CD4-positive, alpha-beta T cell (primary cell): ENCODE data around the gene RELT. TPM values are rescaled to one million over a fixed set of nuclear protein-coding genes. Genes with fewer than 3 reads are reported as not detected.

ENCODE experiments used
- ATAC-seq: fragments of 200-7000 bp; cut with Tn5 transposase; one replicate; pipeline ENCODE4 v1.10.0; 2022; ENCODE audit warnings: mild to moderate bottlenecking; ENCODE audit not compliant: poor library complexity
- CTCF ChIA-PET: fragments of 350-600 bp; sonication (Branson Sonifier 250); formaldehyde crosslinking; loops from one replicate; lab custom pipeline; 2021; ENCODE audit warnings: antibody characterized with exemption, inconsistent platforms; lab: Charles Lee
- POLR2A ChIA-PET: fragments of 350-600 bp; sonication (Branson Sonifier 250); formaldehyde crosslinking; loops from one replicate; lab custom pipeline; 2021; ENCODE audit warnings: antibody characterized with exemption, inconsistent platforms; lab: Charles Lee
- DNase-seq, 14 experiments: peaks; one replicate each; pipeline ENCODE4 v3.0.0-alpha.2; 2013 to 2020; ENCODE audit warnings: mixed read lengths in 2 of 14
- H3K27ac ChIP-seq, 2 donors: one replicate each; pipeline versions ENCODE4 v1.5.1 to v1.7.0; 2013; ENCODE audit warnings: low read length in 2 of 2, low read depth in 1 of 2, mild to moderate bottlenecking in 1 of 2
- H3K27me3 ChIP-seq, 2 experiments: 1 replicate in 1 of 2; 2 replicates in 1 of 2; pipeline versions ENCODE4 v1.6.1 to v1.7.0; 2013; ENCODE audit warnings: low read length in 2 of 2, control low read depth in 1 of 2, mild to moderate bottlenecking in 1 of 2, moderate library complexity in 1 of 2; ENCODE audit not compliant: insufficient read depth in 2 of 2, control insufficient read depth in 1 of 2
- H3K36me3 ChIP-seq: one replicate; pipeline ENCODE4 v1.6.1; 2013; ENCODE audit warnings: low read length, control low read depth; ENCODE audit not compliant: insufficient read depth
- H3K4me1 ChIP-seq: one replicate; pipeline ENCODE4 v1.6.1; 2013; ENCODE audit warnings: low read length, control low read depth; ENCODE audit not compliant: insufficient read depth
- H3K4me3 ChIP-seq: one replicate; pipeline ENCODE4 v1.5.1; 2013; ENCODE audit warnings: mild to moderate bottlenecking, low read length, moderate library complexity
- H3K9me3 ChIP-seq, 2 experiments: 1 replicate in 1 of 2; 2 replicates in 1 of 2; pipeline versions ENCODE4 v1.6.1 to v1.7.0; 2013; ENCODE audit warnings: low read length in 2 of 2, mild to moderate bottlenecking in 2 of 2, control low read depth in 1 of 2, moderate library complexity in 1 of 2; ENCODE audit not compliant: control insufficient read depth in 1 of 2, insufficient read depth in 1 of 2
- H3K27ac Mint-ChIP-seq: one replicate; pipeline ENCODE4 v1.8.0; 2020; ENCODE audit warnings: mixed read lengths
- H3K27me3 Mint-ChIP-seq: one replicate; pipeline ENCODE4 v1.8.0; 2021; ENCODE audit warnings: mixed read lengths
- H3K36me3 Mint-ChIP-seq: one replicate; pipeline ENCODE4 v1.8.0; 2021; ENCODE audit warnings: low read depth, mixed read lengths
- H3K4me1 Mint-ChIP-seq: one replicate; pipeline ENCODE4 v1.8.0; 2021; ENCODE audit warnings: low read depth, mixed read lengths
- H3K4me3 Mint-ChIP-seq: one replicate; pipeline ENCODE4 v1.8.0; 2020; ENCODE audit warnings: mild to moderate bottlenecking, mixed read lengths
- H3K9me3 Mint-ChIP-seq: one replicate; pipeline ENCODE4 v1.8.0; 2020; ENCODE audit warnings: mixed read lengths
- intact Hi-C, 2 experiments: fragments of 100-400 bp; cut with DNase I in 1 of 2; cut with micrococcal nuclease in 1 of 2; formaldehyde crosslinking; loops; one replicate each; pipeline versions ENCODE4 v1.15.1 to v1.9.0; 2023 to 2025; cut with DNase I, micrococcal nuclease
- total RNA-seq, 174 experiments: library from RNA in 2 of 174; stranded (reverse) in 2 of 174; gene quantifications; one replicate each; pipeline ENCODE4 v1.2.3 and lab custom pipeline; 2021 to 2026
- TF ChIP-seq, protein P1 (sequence below): fragments of 200-600 bp; IDR thresholded peaks from one replicate; pipeline ENCODE4 v1.8.0; 2022; ENCODE audit warnings: antibody characterized with exemption, mild to moderate bottlenecking

The RELT gene
- total RNA-seq, 2 experiments from 2014 or later, result 107 to 114 TPM

DNA sequence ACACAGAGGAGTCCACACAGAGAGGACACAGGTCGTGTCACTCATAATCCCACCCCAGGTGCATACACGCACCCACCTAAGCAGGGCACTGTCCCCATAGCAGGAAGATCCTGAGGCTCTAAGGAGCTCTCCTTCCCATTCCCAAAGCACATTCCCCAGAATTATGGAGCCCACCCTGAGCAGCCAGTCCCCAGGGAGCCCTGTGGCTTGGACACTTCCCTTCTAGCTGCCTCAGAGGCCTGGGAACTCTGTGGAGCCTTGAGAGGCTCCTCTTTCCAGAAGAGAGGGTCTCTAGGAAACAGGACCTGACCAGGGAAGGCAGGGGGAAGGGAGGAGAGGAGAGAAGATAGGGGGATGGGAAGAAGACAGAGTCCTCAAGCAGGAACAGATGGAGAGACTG is 38.4 kb upstream of the RELT start:
- ATAC-seq, result no peak
- H3K36me3 Mint-ChIP-seq, result no peaks in the 10 kb centered on the region
- H3K27me3 Mint-ChIP-seq, result no peaks in the 10 kb centered on the region
- intact Hi-C loops, result loop anchor here (5.0 kb wide), 2 partner anchors 41 to 151 kb away; no protein-coding TSS in a partner anchor
- TF ChIP-seq, protein P1, sequence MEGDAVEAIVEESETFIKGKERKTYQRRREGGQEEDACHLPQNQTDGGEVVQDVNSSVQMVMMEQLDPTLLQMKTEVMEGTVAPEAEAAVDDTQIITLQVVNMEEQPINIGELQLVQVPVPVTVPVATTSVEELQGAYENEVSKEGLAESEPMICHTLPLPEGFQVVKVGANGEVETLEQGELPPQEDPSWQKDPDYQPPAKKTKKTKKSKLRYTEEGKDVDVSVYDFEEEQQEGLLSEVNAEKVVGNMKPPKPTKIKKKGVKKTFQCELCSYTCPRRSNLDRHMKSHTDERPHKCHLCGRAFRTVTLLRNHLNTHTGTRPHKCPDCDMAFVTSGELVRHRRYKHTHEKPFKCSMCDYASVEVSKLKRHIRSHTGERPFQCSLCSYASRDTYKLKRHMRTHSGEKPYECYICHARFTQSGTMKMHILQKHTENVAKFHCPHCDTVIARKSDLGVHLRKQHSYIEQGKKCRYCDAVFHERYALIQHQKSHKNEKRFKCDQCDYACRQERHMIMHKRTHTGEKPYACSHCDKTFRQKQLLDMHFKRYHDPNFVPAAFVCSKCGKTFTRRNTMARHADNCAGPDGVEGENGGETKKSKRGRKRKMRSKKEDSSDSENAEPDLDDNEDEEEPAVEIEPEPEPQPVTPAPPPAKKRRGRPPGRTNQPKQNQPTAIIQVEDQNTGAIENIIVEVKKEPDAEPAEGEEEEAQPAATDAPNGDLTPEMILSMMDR, result no peak
- H3K36me3 ChIP-seq, result no peaks in the 10 kb centered on the region
- no peak overlapping the region for H3K4me3 ChIP-seq
- H3K9me3 Mint-ChIP-seq, result no peaks in the 10 kb centered on the region
- ChIA-PET POLR2A (no interaction called here), CTCF (interaction anchor here (2.3 to 3.2 kb wide), 2 partner anchors 13 to 30 kb away, joined by 8 to 38 read pairs; partner anchors contain the start of gene ARHGEF17)
- no peak overlapping the region for H3K4me3 Mint-ChIP-seq
- no peak overlapping the region for H3K27ac ChIP-seq
- H3K4me1 Mint-ChIP-seq, result no peaks in the 10 kb centered on the region
- H3K9me3 ChIP-seq, result no peaks in the 10 kb centered on the region
- no peak for DNase-seq
- no peak overlapping the region for H3K27ac Mint-ChIP-seq
- no peaks in the 10 kb centered on the region for H3K27me3 ChIP-seq
- peaks cover 3% of the 10 kb centered on the region for H3K4me1 ChIP-seq

DNA sequence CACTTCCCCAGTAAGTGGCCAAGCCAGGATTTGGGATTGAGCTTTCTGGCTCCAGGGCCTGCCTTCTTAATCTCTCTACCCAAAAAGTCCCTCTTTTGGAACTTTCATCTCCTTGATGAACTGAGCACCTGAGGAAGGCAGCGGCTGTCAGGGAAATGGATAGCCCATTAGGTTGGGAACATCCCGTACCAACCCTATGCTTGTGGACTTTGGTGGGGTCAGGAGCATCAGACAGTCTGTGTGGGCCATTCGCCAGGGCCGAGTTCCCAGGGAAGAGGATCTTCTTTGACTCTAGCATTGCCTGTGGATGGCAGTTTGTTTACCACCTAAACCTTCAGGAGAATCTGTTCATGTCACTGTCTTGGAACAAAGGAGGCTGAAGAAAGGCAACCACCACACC is 37.9 kb upstream of the RELT start:
- H3K27ac ChIP-seq, result no peak overlapping the region
- intact Hi-C loops, result loop anchor here (5.0 kb wide), 2 partner anchors 41 to 151 kb away; no protein-coding TSS in a partner anchor
- no peak for ATAC-seq
- Mint-ChIP-seq H3K27me3 (no peaks in the 10 kb centered on the region), H3K9me3 (no peaks in the 10 kb centered on the region), H3K4me3 (no peak overlapping the region), H3K4me1 (no peaks in the 10 kb centered on the region), H3K27ac (no peak overlapping the region), H3K36me3 (no peaks in the 10 kb centered on the region)
- no peak for DNase-seq
- ChIA-PET CTCF (interaction anchor here (2.3 kb wide), 1 partner anchor 13 kb away, joined by 8 read pairs; no protein-coding TSS in a partner anchor), POLR2A (no interaction called here)
- H3K4me1 ChIP-seq, result peaks cover 3% of the 10 kb centered on the region
- H3K9me3 ChIP-seq, result no peaks in the 10 kb centered on the region
- no peaks in the 10 kb centered on the region for H3K27me3 ChIP-seq
- TF ChIP-seq, protein P1, result no peak
- H3K4me3 ChIP-seq, result no peak overlapping the region
- no peaks in the 10 kb centered on the region for H3K36me3 ChIP-seq

DNA sequence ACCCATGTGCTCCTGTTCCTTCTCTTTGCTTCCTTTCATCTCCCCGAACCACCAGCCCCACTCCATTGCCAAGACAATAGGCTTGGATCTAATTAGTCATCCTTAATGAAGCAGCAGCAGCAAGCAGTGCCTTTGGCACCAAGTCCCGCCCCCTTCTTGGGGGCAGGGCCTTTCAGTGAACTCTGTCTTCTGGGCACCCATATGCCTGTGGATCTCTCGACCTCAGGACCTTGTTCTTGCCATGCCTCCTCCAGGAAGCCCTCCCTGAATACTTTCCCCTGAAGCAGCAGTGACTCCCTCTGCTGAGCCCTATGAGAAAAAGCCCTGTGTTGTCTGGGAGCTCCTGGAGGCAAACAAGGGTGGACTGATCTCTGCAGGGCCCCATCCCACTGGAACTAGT is 36.0 kb upstream of the RELT start:
- no peaks in the 10 kb centered on the region for H3K4me1 Mint-ChIP-seq
- Histone ChIP-seq H3K9me3 (no peaks in the 10 kb centered on the region), H3K27me3 (no peaks in the 10 kb centered on the region), H3K36me3 (no peaks in the 10 kb centered on the region), H3K4me1 (peaks cover 2% of the 10 kb centered on the region), H3K4me3 (no peak overlapping the region), H3K27ac (no peak overlapping the region)
- no peak for DNase-seq
- intact Hi-C loops, result no loop called here
- CTCF ChIA-PET, result no interaction called here
- no peak overlapping the region for H3K27ac Mint-ChIP-seq
- ATAC-seq, result no peak
- H3K9me3 Mint-ChIP-seq, result no peaks in the 10 kb centered on the region
- H3K36me3 Mint-ChIP-seq, result no peaks in the 10 kb centered on the region
- H3K4me3 Mint-ChIP-seq, result no peak overlapping the region
- POLR2A ChIA-PET, result no interaction called here
- H3K27me3 Mint-ChIP-seq, result no peaks in the 10 kb centered on the region
- TF ChIP-seq, protein P1, result no peak
